ENCODE measurements around the gene COLEC12. TPM values are rescaled to one million over a fixed set of nuclear protein-coding genes. Genes with fewer than 3 reads are reported as not detected.

The COLEC12 gene
- total RNA-seq, 2 donors from 2014 or later: not detected

Other genes starting within 250 kb of the COLEC12 start
- 10 to 100 TPM; 45.4 to 72.6 TPM for gene THOC1, start 232.7 kb downstream of the COLEC12 start, total RNA-seq
- not detected for gene CETN1, start 79.7 kb upstream of the COLEC12 start, total RNA-seq
- gene CLUL1, start 96.3 kb upstream of the COLEC12 start, total RNA-seq: not detected
- gene TYMS, start 157.0 kb upstream of the COLEC12 start, total RNA-seq: 100 to 1,000 TPM; 180 to 276 TPM
- gene ENOSF1, start 211.9 kb upstream of the COLEC12 start, total RNA-seq: 100 to 1,000 TPM in 1 of 2 donors, 10 to 100 TPM in 1; 48.7 to 187 TPM